Sigmoid colon (tissue), 7 donors: Measurements from ENCODE around the gene ZIC1. TPM values are rescaled to one million over a fixed set of nuclear protein-coding genes. Genes with fewer than 3 reads are reported as not detected.

ENCODE experiments used
- DNase-seq: peaks from one replicate; pipeline ENCODE4 v3.0.0-alpha.2; 2019
- H3K27ac ChIP-seq, 4 donors: fragments of 200-600 bp; sonication (generic); one replicate each; pipeline ENCODE4 v1.5.1; 2016 to 2019; ENCODE audit warnings: mild to moderate bottlenecking in 1 of 4
- H3K27me3 ChIP-seq, 3 donors: fragments of 200-600 bp; sonication (generic); one replicate each; pipeline ENCODE4 v1.5.1; 2019; ENCODE audit warnings: mild to moderate bottlenecking in 1 of 3
- H3K36me3 ChIP-seq, 4 donors: fragments of 200-600 bp; sonication (generic); one replicate each; pipeline ENCODE4 v1.5.1; 2016 to 2019
- H3K4me1 ChIP-seq, 4 donors: fragments of 200-600 bp; sonication (generic); one replicate each; pipeline ENCODE4 v1.5.1; 2017 to 2019
- H3K4me3 ChIP-seq, 4 donors: fragments of 200-600 bp; sonication (generic); one replicate each; pipeline ENCODE4 v1.5.1; 2017 to 2019; ENCODE audit warnings: mild to moderate bottlenecking in 2 of 4, moderate library complexity in 1 of 4
- H3K9me3 ChIP-seq, 4 donors: fragments of 200-600 bp in 3 of 4; sonication (generic) in 3 of 4; one replicate each; pipeline versions ENCODE4 v1.5.1 to v1.6.1; 2013 to 2019
- EP300 ChIP-seq, 4 donors: sonication (generic); formaldehyde crosslinking; IDR thresholded peaks; one replicate each; pipeline ENCODE4 v1.6.1; 2017; ENCODE audit warnings: antibody characterized with exemption in 4 of 4
- POLR2A ChIP-seq, 2 donors: fragments of 450-650 bp; IDR thresholded peaks; one replicate each; pipeline ENCODE4 v1.6.1; 2016; ENCODE audit warnings: antibody characterized with exemption in 2 of 2, mild to moderate bottlenecking in 2 of 2, moderate library complexity in 2 of 2
- POLR2AphosphoS5 ChIP-seq, 4 donors: sonication (generic); formaldehyde crosslinking; IDR thresholded peaks; one replicate each; pipeline ENCODE4 v1.6.1; 2017; ENCODE audit warnings: antibody characterized with exemption in 4 of 4
- WGBS, 2 donors: extraction: QIAGEN DNeasy Blood & Tissue Kit; methylation state at CpG; one replicate each; pipeline ENCODE4 v1.1.7; 2013; 5-methylcytosine and 5-hydroxymethylcytosine counted together
- intact Hi-C: fragments of 100-400 bp; cut with DNase I; formaldehyde crosslinking; loops from one replicate; pipeline ENCODE4 v1.15.1; 2023
- polyA plus RNA-seq, 3 donors: library from polyadenylated mRNA; stranded (reverse); fragments of 200-250 nt; gene quantifications; one replicate each; pipeline ENCODE4 v1.2.3, GENCODE V29; 2013
- total RNA-seq, 4 donors: library from RNA; depleted of rRNA; stranded (reverse); fragments of >200 nt; gene quantifications; one replicate each; pipeline ENCODE4 v1.1.0, GENCODE V29; 2016
- TF ChIP-seq, protein P1 (sequence below), 4 experiments: fragments of 450-650 bp in 3 of 4; fragments of 200-600 bp in 1 of 4; IDR thresholded peaks; one replicate each; pipeline ENCODE4 v1.5.1; 2016 to 2019; ENCODE audit warnings: antibody characterized with exemption in 4 of 4, mild to moderate bottlenecking in 3 of 4, moderate library complexity in 2 of 4
- donor health status: healthy with polysubstance abuse.
- donor health status: Bipolar disorder and iron deficiency.
- donor health status: healthy.

The ZIC1 gene
- total and polyA plus RNA-seq, 7 donors, result not detected

DNA sequence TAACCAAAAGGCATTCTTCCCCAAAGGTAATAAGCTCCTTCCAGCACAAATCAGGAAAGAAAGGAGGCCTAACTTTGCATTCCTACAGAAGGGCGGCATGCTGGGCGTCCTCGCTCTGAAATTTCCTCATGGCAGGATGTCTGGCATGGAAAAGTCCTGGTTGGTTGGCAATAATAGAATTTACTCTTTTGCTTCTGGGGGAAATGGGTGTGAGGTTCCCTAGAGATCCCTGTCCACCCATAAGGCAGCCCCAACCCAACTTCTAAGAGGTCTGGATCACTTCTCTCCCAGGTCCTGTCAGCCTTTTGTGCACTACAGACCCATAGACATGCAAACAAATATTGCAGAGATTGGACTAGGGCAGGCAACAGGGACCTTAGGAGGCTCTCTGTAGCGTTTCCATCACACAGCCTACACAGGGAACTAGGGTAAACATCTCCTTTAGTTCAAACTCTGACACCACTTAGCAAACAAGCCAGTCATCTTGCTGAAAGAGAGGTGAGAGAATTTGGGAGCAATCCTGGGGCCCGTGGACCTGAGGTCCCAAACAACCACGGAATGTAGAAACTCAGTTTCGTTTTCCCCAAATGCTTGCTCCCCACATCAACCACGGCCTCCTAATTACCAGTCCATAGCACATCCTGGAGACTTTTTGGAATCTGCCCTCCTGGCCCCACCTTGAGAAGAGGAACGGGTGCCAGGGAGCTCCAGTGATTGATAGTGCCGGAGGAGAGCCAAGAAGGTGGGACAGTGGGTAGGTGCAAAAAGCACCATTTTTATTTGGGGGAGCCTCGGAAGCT, 5.0 kb upstream of the ZIC1 start:
- TF ChIP-seq, protein P1, sequence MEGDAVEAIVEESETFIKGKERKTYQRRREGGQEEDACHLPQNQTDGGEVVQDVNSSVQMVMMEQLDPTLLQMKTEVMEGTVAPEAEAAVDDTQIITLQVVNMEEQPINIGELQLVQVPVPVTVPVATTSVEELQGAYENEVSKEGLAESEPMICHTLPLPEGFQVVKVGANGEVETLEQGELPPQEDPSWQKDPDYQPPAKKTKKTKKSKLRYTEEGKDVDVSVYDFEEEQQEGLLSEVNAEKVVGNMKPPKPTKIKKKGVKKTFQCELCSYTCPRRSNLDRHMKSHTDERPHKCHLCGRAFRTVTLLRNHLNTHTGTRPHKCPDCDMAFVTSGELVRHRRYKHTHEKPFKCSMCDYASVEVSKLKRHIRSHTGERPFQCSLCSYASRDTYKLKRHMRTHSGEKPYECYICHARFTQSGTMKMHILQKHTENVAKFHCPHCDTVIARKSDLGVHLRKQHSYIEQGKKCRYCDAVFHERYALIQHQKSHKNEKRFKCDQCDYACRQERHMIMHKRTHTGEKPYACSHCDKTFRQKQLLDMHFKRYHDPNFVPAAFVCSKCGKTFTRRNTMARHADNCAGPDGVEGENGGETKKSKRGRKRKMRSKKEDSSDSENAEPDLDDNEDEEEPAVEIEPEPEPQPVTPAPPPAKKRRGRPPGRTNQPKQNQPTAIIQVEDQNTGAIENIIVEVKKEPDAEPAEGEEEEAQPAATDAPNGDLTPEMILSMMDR (IDR thresholded peaks at IDR 0.05), result no peak
- Histone ChIP-seq H3K4me3 (no peak overlapping the region), H3K9me3 (peaks cover 0 to 3% (median 0%) of the 10 kb centered on the region in 4 donors), H3K27me3 (peaks cover 35 to 100% (median 91%) of the 10 kb centered on the region in 3 donors), H3K27ac (no peak overlapping the region), H3K4me1 (peaks cover 0 to 11% (median 5%) of the 10 kb centered on the region in 4 donors), H3K36me3 (no peaks in the 10 kb centered on the region)
- no peak for DNase-seq
- WGBS, 2 donors, result 35 to 36% methylated on average over 11 of the region's 11 CpGs
- intact Hi-C loops, result no loop called here

DNA sequence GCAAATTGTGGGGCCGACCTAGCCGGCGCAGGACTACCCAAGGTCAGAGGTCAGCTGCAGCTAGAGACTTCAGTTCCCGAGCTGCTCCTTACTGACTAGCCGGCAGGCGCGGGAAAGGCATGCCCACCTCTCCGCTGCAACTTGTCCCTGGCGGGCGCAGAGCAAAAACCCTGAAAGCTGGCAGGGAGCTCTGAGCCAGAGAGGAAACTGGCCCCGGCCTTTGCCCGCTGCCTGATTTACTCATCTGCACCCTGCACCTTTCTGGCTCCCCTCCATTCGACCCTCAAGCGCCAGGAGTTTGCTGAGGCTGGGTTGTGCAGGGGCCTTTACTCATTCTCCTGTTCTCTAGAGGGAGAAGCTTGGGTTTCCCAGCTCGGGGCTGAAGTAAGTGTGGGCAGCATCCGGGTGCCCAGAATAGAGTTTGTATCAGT, 4.3 kb upstream of the ZIC1 start:
- Histone ChIP-seq H3K36me3 (no peaks in the 10 kb centered on the region), H3K4me3 (no peak overlapping the region), H3K9me3 (peaks cover 0 to 3% (median 0%) of the 10 kb centered on the region in 4 donors), H3K4me1 (peaks cover 0 to 17% (median 11%) of the 10 kb centered on the region in 4 donors), H3K27ac (no peak overlapping the region), H3K27me3 (peaks cover 41 to 100% (median 91%) of the 10 kb centered on the region in 3 donors)
- 12 to 16% methylated on average over 16 of the region's 16 CpGs for WGBS, 2 donors
- intact Hi-C loops, result no loop called here
- DNase-seq, result no peak
- TF ChIP-seq EP300 (IDR thresholded peaks at IDR 0.05) (no peak), POLR2AphosphoS5 (IDR thresholded peaks at IDR 0.05) (no peak), POLR2A (IDR thresholded peaks at IDR 0.05) (no peak)
- TF ChIP-seq, protein P1 (IDR thresholded peaks at IDR 0.05), result no peak

DNA sequence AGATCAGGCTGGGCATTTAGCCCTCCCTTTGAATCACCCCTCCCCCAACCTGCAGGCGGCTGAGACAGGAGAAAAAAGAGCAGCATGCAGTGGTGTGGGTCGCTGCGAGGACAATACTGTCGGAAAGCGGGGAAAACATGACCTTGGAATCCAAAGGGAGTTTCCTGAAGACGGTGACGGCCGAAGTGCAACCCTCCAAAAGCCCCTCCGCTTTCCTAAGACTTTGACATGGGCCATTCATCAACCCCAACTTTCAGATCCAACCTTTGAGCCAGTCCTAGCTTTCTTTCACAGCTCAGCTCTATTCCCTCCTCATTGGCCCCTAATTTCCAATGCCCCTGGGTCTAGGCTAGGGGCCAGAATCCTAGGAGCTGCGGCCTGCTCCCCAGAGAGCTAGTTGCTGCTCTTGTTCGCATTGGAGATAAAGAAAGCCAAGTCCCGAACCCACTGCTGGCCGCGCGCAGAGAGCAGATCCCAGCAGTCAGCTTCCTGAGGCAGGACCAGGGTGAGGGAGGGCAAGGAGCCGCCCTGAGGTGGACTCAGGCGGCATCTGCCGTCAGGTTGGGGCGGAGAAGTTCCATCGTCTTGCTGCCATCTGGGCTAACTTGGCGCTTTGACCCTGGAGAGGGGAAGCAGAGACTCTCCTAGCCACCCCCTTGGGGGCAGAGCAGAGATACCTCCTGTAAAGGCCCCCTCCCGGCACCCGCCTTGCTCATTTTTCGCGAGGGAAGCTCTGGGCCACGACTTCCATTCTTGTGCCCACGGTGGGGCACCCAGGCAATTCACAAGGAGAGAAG, 3.7 kb upstream of the ZIC1 start:
- no peak overlapping the region for H3K27ac ChIP-seq
- H3K4me3 ChIP-seq, result no peak overlapping the region
- H3K4me1 ChIP-seq, result peaks cover 0 to 24% (median 17%) of the 10 kb centered on the region in 4 donors
- no peaks in the 10 kb centered on the region for H3K36me3 ChIP-seq
- H3K9me3 ChIP-seq, result peaks cover 0 to 3% (median 0%) of the 10 kb centered on the region in 4 donors
- intact Hi-C loops, result no loop called here
- no peak for DNase-seq
- H3K27me3 ChIP-seq, result peaks cover 47 to 100% (median 97%) of the 10 kb centered on the region in 3 donors
- TF ChIP-seq, protein P1 (IDR thresholded peaks at IDR 0.05), result no peak
- TF ChIP-seq POLR2A (IDR thresholded peaks at IDR 0.05) (no peak), POLR2AphosphoS5 (IDR thresholded peaks at IDR 0.05) (no peak), EP300 (IDR thresholded peaks at IDR 0.05) (no peak)
- 11 to 21% methylated on average over 27 of the region's 27 CpGs for WGBS, 2 donors

DNA sequence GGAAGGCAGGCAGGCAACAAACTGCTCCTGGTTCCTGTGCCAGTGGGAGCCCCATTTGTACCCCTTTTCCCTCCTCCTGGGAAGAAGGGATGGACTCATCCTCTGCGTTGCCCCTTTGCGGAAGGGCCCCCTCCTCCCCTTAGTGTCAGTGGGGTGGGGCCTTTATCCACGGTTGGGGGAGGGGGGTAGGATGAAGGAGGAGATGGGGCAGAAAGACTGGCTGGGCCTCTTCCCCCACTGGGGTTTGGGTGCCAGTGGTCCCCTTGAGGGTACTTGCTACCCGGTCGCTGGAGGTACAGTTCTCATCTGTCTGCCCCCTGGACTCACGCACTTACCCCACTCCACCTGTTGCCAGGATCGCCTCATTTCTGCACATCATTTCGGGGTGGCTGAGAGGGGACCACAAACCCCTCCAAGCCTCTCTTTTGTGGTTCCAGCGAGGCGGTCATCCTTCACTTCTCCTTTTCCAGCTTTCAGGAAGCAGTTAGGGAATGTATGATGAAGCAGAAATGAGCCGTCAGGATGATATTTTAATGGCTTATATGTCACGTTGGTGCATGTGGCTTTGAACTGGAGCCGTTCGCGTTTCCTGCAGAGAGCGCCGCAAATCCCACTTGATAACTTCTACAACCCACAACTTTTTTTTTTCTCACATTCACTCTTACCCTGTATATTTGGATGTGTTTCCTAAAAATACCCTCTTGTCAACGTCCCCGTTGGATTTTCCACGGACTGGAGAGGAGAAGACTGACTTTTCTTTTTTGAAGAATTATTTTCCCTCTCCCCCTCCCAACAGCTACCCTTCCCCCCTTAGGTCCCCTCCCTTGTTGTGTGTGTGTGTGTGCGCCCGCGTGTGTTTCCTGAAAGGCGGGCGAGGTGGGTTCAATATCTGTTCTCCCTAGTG, 2.9 kb upstream of the ZIC1 start, which contains the start of gene ZIC4:
ZIC4 (minus strand) TSS at position 516 of the 904 bp plus-strand sequence. CDS start 3,746 bp downstream, outside the sequence.
- Histone ChIP-seq H3K9me3 (peaks cover 0 to 3% (median 0%) of the 10 kb centered on the region in 4 donors), H3K27me3 (peaks cover 56 to 100% (median 97%) of the 10 kb centered on the region in 3 donors), H3K4me1 (peaks cover 0 to 32% (median 26%) of the 10 kb centered on the region in 4 donors), H3K36me3 (no peaks in the 10 kb centered on the region), H3K4me3 (no peak within 1 kb of the TSS), H3K27ac (no peak within 1 kb of the TSS)
- WGBS, 2 donors, result 7 to 14% methylated on average over 25 of the region's 25 CpGs
- TF ChIP-seq, protein P1 (IDR thresholded peaks at IDR 0.05), result no peak
- TF ChIP-seq EP300 (IDR thresholded peaks at IDR 0.05) (no peak), POLR2A (IDR thresholded peaks at IDR 0.05) (no peak), POLR2AphosphoS5 (IDR thresholded peaks at IDR 0.05) (no peak)
- DNase-seq, result no peak
- intact Hi-C loops, result no loop called here
